ENCODE measurements around the gene FAM53B.

The FAM53B gene

GRCh38 chr10:124652200-124652599 is 92.0 kb downstream of the FAM53B start:
- no peak for DNase-seq

GRCh38 chr10:124651402-124651891 is 92.7 kb downstream of the FAM53B start:
- no peak for DNase-seq

- DNase-seq: no peak
Measured at GRCh38 chr10:124650820-124651401, 93.3 kb downstream of the FAM53B start.

- DNase-seq: no peak
Measured at GRCh38 chr10:124650263-124650662, 93.9 kb downstream of the FAM53B start.

- DNase-seq: peak in 37 of 56 donors; percentile 35 to 80 (median 62)
Measured at GRCh38 chr10:124649214-124649613, 95.0 kb downstream of the FAM53B start.

- DNase-seq: peak in 47 of 56 donors; percentile 24 to 84 (median 64)
Measured at GRCh38 chr10:124648738-124649137, 95.4 kb downstream of the FAM53B start.

GRCh38 chr10:124648131-124648475 is 96.1 kb downstream of the FAM53B start:
- no peak for DNase-seq

GRCh38 chr10:124647421-124648130 is 96.6 kb downstream of the FAM53B start:
- DNase-seq: peak in 7 of 56 donors; percentile 28 to 56 (median 45)

GRCh38 chr10:124646483-124647352 is 97.5 kb downstream of the FAM53B start:
- DNase-seq: peak in 10 of 56 donors; percentile 31 to 72 (median 40)

GRCh38 chr10:124645467-124646095 is 98.6 kb downstream of the FAM53B start:
- DNase-seq: peak in 5 of 56 donors; percentile 23 to 65 (median 44)

- no peak for DNase-seq
Measured at GRCh38 chr10:124644771-124645415, 99.3 kb downstream of the FAM53B start.

- peak in 1 of 56 donors; percentile 36 for DNase-seq
Measured at GRCh38 chr10:124644236-124644635, 99.9 kb downstream of the FAM53B start.

- peak in 1 of 56 donors; percentile 42 for DNase-seq
Measured at GRCh38 chr10:124643330-124644009, 100.7 kb downstream of the FAM53B start.

GRCh38 chr10:124642088-124642710 is 102.0 kb downstream of the FAM53B start:
- peak in 3 of 56 donors; percentile 26 to 43 (median 29) for DNase-seq

- DNase-seq: peak in 4 of 56 donors; percentile 36 to 54 (median 37)
Measured at GRCh38 chr10:124641282-124642087, 102.7 kb downstream of the FAM53B start.

- DNase-seq: no peak
Measured at GRCh38 chr10:124640538-124641231, 103.5 kb downstream of the FAM53B start.

- no peak for DNase-seq
Measured at GRCh38 chr10:124640056-124640455, 104.1 kb downstream of the FAM53B start.

- DNase-seq: no peak
Measured at GRCh38 chr10:124639646-124640045, 104.5 kb downstream of the FAM53B start.

Data from nucleus accumbens (tissue), 56 donors.